Measurements from ENCODE around the gene PTPRJ.

PTPRJ gene

GRCh38 chr11:48165426-48165825, 185.1 kb downstream of the PTPRJ start:
- no peak for DNase-seq (ENCODE audit: low read depth)

- no peak for DNase-seq (ENCODE audit: low read depth)
Measured at GRCh38 chr11:48167380-48167779, 187.0 kb downstream of the PTPRJ start.

GRCh38 chr11:48168815-48169214, 188.5 kb downstream of the PTPRJ start:
- DNase-seq (ENCODE audit: low read depth): no peak

- DNase-seq (ENCODE audit: low read depth): no peak
Measured at GRCh38 chr11:48169259-48169658, 188.9 kb downstream of the PTPRJ start.

GRCh38 chr11:48169717-48170116, 189.4 kb downstream of the PTPRJ start:
- DNase-seq (ENCODE audit: low read depth): no peak

GRCh38 chr11:48170241-48171233, 190.2 kb downstream of the PTPRJ start:
- DNase-seq (ENCODE audit: low read depth): no peak

- DNase-seq (ENCODE audit: low read depth): no peak
Measured at GRCh38 chr11:48172818-48173609, 192.7 kb downstream of the PTPRJ start.

- no peak for DNase-seq (ENCODE audit: low read depth)
Measured at GRCh38 chr11:48177661-48178060, 197.3 kb downstream of the PTPRJ start.

- no peak for DNase-seq (ENCODE audit: low read depth)
Measured at GRCh38 chr11:48180627-48181026, 200.3 kb downstream of the PTPRJ start.

GRCh38 chr11:48182860-48183526, 202.6 kb downstream of the PTPRJ start:
- no peak for DNase-seq (ENCODE audit: low read depth)

GRCh38 chr11:48184452-48184851, 204.1 kb downstream of the PTPRJ start:
- DNase-seq (ENCODE audit: low read depth): no peak

- peak; percentile 2 for DNase-seq (ENCODE audit: low read depth)
Measured at GRCh38 chr11:48190906-48191654, 210.7 kb downstream of the PTPRJ start.

GRCh38 chr11:48193876-48194275, 213.5 kb downstream of the PTPRJ start:
- no peak for DNase-seq (ENCODE audit: low read depth)

- no peak for DNase-seq (ENCODE audit: low read depth)
Measured at GRCh38 chr11:48207881-48208280, 227.5 kb downstream of the PTPRJ start.

GRCh38 chr11:48210052-48210451, 229.7 kb downstream of the PTPRJ start:
- no peak for DNase-seq (ENCODE audit: low read depth)

GRCh38 chr11:48216510-48216909, 236.2 kb downstream of the PTPRJ start, which contains the start of gene OR4B1:
TSS of gene OR4B1 (plus strand) at chr11:48216810. CDS start at chr11:48216810, 0 bp downstream.
- DNase-seq (ENCODE audit: low read depth): no peak

Measured in T-helper 22 cell (primary cell).